ENCODE results near the gene NLRP10.

NLRP10 gene

DNA sequence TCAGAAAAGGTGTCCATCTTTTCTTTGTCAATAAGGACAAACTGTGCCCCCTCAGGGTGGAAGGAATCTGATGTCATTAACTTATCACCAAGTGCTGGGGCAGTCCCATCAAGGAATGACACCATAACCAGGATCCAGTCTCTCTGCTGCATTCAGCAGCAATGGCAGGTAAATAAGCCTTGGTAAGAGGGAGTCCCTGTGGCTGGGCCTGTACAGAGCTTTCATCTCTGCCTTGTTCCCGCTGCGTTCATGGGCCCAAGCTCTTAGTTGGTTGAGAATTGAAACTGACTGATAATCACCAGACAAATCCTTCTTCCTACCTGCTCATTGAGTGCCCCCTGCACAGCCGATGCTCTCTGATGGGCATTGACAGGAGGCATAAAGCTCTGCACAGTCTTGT, 44.6 kb upstream of the NLRP10 start:
- no peaks in the 10 kb centered on the region for H3K9me3 ChIP-seq (ENCODE audit: control insufficient read depth, low read length)
- H3K18ac ChIP-seq (ENCODE audit: low read depth in 1 of 2, low read length in 2 of 2), result no peak overlapping the region
- no peak overlapping the region for H3K9ac ChIP-seq (ENCODE audit: low read length)
- no peak overlapping the region for H4K8ac ChIP-seq (ENCODE audit: low read length)
- H3K79me1 ChIP-seq (replicated peaks; ENCODE audit: low read length, poor library complexity, severe bottlenecking), result no peaks in the 10 kb centered on the region
- no peak overlapping the region for H2AK5ac ChIP-seq (ENCODE audit: low read length, severe bottlenecking)
- no peak for DNase-seq
- H2BK5ac ChIP-seq (ENCODE audit: low read depth, low read length, poor library complexity, severe bottlenecking), result no peak overlapping the region
- H3K23ac ChIP-seq (ENCODE audit: low read length in 2 of 2), result no peak overlapping the region
- no peaks in the 10 kb centered on the region for H3K4me1 ChIP-seq (ENCODE audit: control insufficient read depth, insufficient read depth, low read depth, low read length)
- H3K14ac ChIP-seq (ENCODE audit: low read length in 2 of 2), result no peak overlapping the region
- H2BK12ac ChIP-seq (ENCODE audit: low read length in 2 of 2), result no peak overlapping the region
- peaks cover 0 to 18% of the 10 kb centered on the region in 2 experiments for H3K27me3 ChIP-seq (ENCODE audit: control insufficient read depth in 1 of 2, insufficient read depth in 1 of 2, low read length in 2 of 2)
- no peak overlapping the region for H3K27ac ChIP-seq (ENCODE audit: low read length, poor library complexity, severe bottlenecking)
- no peak overlapping the region for H4K91ac ChIP-seq (ENCODE audit: low read length)
- WGBS, result 90% methylated on average over 3 of the region's 3 CpGs
- H3K4me3 ChIP-seq (ENCODE audit: insufficient read depth in 1 of 2, low read depth in 1 of 2, low read length in 2 of 2), result no peak overlapping the region
- no peak overlapping the region for H2BK120ac ChIP-seq (ENCODE audit: low read depth, low read length)
- no peak overlapping the region for H3K4ac ChIP-seq (ENCODE audit: low read depth in 1 of 2, low read length in 2 of 2)
- no peak overlapping the region for H2AFZ ChIP-seq (ENCODE audit: low read depth, low read length)
- no peak overlapping the region for H3K4me2 ChIP-seq (ENCODE audit: low read length, poor library complexity, severe bottlenecking)
- H2BK15ac ChIP-seq (ENCODE audit: low read depth, poor library complexity, severe bottlenecking), result no peak overlapping the region
- H3K36me3 ChIP-seq (ENCODE audit: control insufficient read depth in 1 of 2, insufficient read depth in 2 of 2, low read depth in 1 of 2, low read length in 2 of 2), result no peaks in the 10 kb centered on the region

DNA sequence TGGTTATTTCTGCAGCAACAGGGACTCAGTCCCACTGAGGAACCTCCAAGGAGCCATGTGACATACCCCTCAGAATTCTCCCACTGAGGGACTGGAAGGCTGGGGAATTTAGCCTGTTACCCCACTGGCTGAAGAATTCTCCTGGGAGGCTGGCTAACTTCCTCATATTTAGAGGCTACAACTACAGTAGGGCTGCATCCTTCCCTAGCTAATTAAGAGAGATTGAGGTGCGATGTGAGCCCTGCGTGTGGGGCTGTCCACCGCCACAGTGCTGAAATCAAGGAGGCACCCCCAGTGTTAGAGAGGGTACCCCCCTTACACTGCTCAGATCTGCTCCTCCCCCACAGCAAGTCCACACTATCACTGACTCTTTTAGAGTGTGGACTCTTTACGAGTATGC, 43.0 kb upstream of the NLRP10 start:
- no peak for DNase-seq
- no peak overlapping the region for H3K9ac ChIP-seq (ENCODE audit: low read length)
- no peaks in the 10 kb centered on the region for H3K79me1 ChIP-seq (replicated peaks; ENCODE audit: low read length, poor library complexity, severe bottlenecking)
- no peaks in the 10 kb centered on the region for H3K9me3 ChIP-seq (ENCODE audit: control insufficient read depth, low read length)
- no peaks in the 10 kb centered on the region for H3K4me1 ChIP-seq (ENCODE audit: control insufficient read depth, insufficient read depth, low read depth, low read length)
- no peak overlapping the region for H4K8ac ChIP-seq (ENCODE audit: low read length)
- no peaks in the 10 kb centered on the region for H3K36me3 ChIP-seq (ENCODE audit: control insufficient read depth in 1 of 2, insufficient read depth in 2 of 2, low read depth in 1 of 2, low read length in 2 of 2)
- WGBS, result 77% methylated on average over 3 of the region's 4 CpGs
- H2BK5ac ChIP-seq (ENCODE audit: low read depth, low read length, poor library complexity, severe bottlenecking), result no peak overlapping the region
- no peak overlapping the region for H3K23ac ChIP-seq (ENCODE audit: low read length in 2 of 2)
- no peak overlapping the region for H3K27ac ChIP-seq (ENCODE audit: low read length, poor library complexity, severe bottlenecking)
- H2BK120ac ChIP-seq (ENCODE audit: low read depth, low read length), result no peak overlapping the region
- no peak overlapping the region for H3K18ac ChIP-seq (ENCODE audit: low read depth in 1 of 2, low read length in 2 of 2)
- H3K14ac ChIP-seq (ENCODE audit: low read length in 2 of 2), result no peak overlapping the region
- H2BK12ac ChIP-seq (ENCODE audit: low read length in 2 of 2), result no peak overlapping the region
- no peak overlapping the region for H2AFZ ChIP-seq (ENCODE audit: low read depth, low read length)
- no peak overlapping the region for H3K4ac ChIP-seq (ENCODE audit: low read depth in 1 of 2, low read length in 2 of 2)
- H3K4me2 ChIP-seq (ENCODE audit: low read length, poor library complexity, severe bottlenecking), result no peak overlapping the region
- no peak overlapping the region for H2BK15ac ChIP-seq (ENCODE audit: low read depth, poor library complexity, severe bottlenecking)
- H2AK5ac ChIP-seq (ENCODE audit: low read length, severe bottlenecking), result no peak overlapping the region
- H4K91ac ChIP-seq (ENCODE audit: low read length), result no peak overlapping the region
- H3K4me3 ChIP-seq (ENCODE audit: insufficient read depth in 1 of 2, low read depth in 1 of 2, low read length in 2 of 2), result no peak overlapping the region
- H3K27me3 ChIP-seq (ENCODE audit: control insufficient read depth in 1 of 2, insufficient read depth in 1 of 2, low read length in 2 of 2), result peaks cover 0 to 18% of the 10 kb centered on the region in 2 experiments

DNA sequence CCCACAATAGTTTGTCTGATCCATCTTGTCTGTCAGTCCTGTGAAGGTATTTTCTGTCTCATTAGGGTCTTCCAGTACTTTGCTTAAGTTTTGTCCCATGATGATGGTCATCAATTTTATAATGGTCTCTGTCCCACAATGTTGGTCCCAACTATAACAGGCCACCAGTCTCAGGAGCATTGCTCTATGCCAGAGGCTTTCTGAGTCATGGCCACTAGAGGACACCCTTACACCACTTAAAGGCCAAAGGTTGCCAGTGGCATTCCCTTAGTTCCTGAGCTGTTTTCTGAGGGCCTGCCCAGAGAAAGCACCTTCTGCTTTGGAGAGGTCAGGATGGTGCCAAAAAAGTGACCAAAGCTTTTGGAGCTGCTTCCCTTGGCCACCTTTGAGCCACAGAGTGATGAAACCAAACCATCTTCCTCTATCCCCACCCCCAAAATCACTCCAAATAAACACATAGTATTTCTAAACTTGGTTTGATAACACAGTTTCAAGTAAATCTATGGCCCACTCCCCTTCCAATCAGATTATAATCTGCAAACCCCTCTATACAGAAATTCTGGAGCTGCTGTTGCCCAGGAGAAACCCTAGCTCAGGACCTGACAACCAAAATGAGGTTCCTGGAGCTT, 41.2 kb upstream of the NLRP10 start:
- Histone ChIP-seq H2AFZ (ENCODE audit: low read depth, low read length) (no peak overlapping the region), H2BK5ac (ENCODE audit: low read depth, low read length, poor library complexity, severe bottlenecking) (no peak overlapping the region), H2BK15ac (ENCODE audit: low read depth, poor library complexity, severe bottlenecking) (no peak overlapping the region), H3K23ac (ENCODE audit: low read length in 2 of 2) (no peak overlapping the region), H3K27me3 (ENCODE audit: control insufficient read depth in 1 of 2, insufficient read depth in 1 of 2, low read length in 2 of 2) (peaks cover 0 to 18% of the 10 kb centered on the region in 2 experiments), H3K9ac (ENCODE audit: low read length) (no peak overlapping the region), H2BK12ac (ENCODE audit: low read length in 2 of 2) (no peak overlapping the region), H3K18ac (ENCODE audit: low read depth in 1 of 2, low read length in 2 of 2) (no peak overlapping the region), H4K91ac (ENCODE audit: low read length) (no peak overlapping the region), H3K4ac (ENCODE audit: low read depth in 1 of 2, low read length in 2 of 2) (no peak overlapping the region), H3K9me3 (ENCODE audit: control insufficient read depth, low read length) (no peaks in the 10 kb centered on the region), H4K8ac (ENCODE audit: low read length) (no peak overlapping the region), H2BK120ac (ENCODE audit: low read depth, low read length) (no peak overlapping the region), H3K14ac (ENCODE audit: low read length in 2 of 2) (no peak overlapping the region), H3K79me1 (replicated peaks; ENCODE audit: low read length, poor library complexity, severe bottlenecking) (no peaks in the 10 kb centered on the region), H2AK5ac (ENCODE audit: low read length, severe bottlenecking) (no peak overlapping the region), H3K4me2 (ENCODE audit: low read length, poor library complexity, severe bottlenecking) (no peak overlapping the region), H3K4me1 (ENCODE audit: control insufficient read depth, insufficient read depth, low read depth, low read length) (no peaks in the 10 kb centered on the region), H3K4me3 (ENCODE audit: insufficient read depth in 1 of 2, low read depth in 1 of 2, low read length in 2 of 2) (no peak overlapping the region), H3K36me3 (ENCODE audit: control insufficient read depth in 1 of 2, insufficient read depth in 2 of 2, low read depth in 1 of 2, low read length in 2 of 2) (no peaks in the 10 kb centered on the region), H3K27ac (ENCODE audit: low read length, poor library complexity, severe bottlenecking) (no peak overlapping the region)
- peak; percentile 74 for DNase-seq

DNA sequence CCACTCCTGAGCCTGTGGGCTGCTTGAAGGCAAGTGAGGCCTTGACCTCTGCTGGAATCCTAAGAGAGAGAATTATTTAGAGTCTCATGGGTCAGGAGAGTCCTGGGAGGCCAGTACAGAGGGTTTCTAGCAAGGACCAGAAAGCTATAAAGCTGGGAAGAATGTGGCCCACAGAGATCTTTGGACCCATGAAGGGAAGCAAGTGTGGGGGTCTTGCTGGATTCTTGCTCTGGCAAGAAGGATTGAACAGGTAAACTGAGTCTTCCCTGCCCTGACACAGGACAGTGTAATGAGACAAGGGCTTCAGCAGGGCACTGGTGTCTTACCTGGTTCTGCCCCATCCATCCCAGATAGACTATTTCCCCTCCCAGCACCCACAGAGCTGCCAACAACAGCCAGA, 40.3 kb upstream of the NLRP10 start:
- Histone ChIP-seq H2AK5ac (ENCODE audit: low read length, severe bottlenecking) (no peak overlapping the region), H3K4me3 (ENCODE audit: insufficient read depth in 1 of 2, low read depth in 1 of 2, low read length in 2 of 2) (no peak overlapping the region), H3K9ac (ENCODE audit: low read length) (no peak overlapping the region), H3K4ac (ENCODE audit: low read depth in 1 of 2, low read length in 2 of 2) (no peak overlapping the region), H2BK120ac (ENCODE audit: low read depth, low read length) (no peak overlapping the region), H4K8ac (ENCODE audit: low read length) (no peak overlapping the region), H3K27ac (ENCODE audit: low read length, poor library complexity, severe bottlenecking) (no peak overlapping the region), H2BK15ac (ENCODE audit: low read depth, poor library complexity, severe bottlenecking) (no peak overlapping the region), H3K4me2 (ENCODE audit: low read length, poor library complexity, severe bottlenecking) (no peak overlapping the region), H2AFZ (ENCODE audit: low read depth, low read length) (no peak overlapping the region), H3K27me3 (ENCODE audit: control insufficient read depth in 1 of 2, insufficient read depth in 1 of 2, low read length in 2 of 2) (peaks cover 0 to 14% of the 10 kb centered on the region in 2 experiments), H3K23ac (ENCODE audit: low read length in 2 of 2) (no peak overlapping the region), H3K14ac (ENCODE audit: low read length in 2 of 2) (no peak overlapping the region), H3K36me3 (ENCODE audit: control insufficient read depth in 1 of 2, insufficient read depth in 2 of 2, low read depth in 1 of 2, low read length in 2 of 2) (peaks cover 0 to under 1% of the 10 kb centered on the region in 2 experiments), H3K4me1 (ENCODE audit: control insufficient read depth, insufficient read depth, low read depth, low read length) (no peaks in the 10 kb centered on the region), H3K79me1 (replicated peaks; ENCODE audit: low read length, poor library complexity, severe bottlenecking) (no peaks in the 10 kb centered on the region), H2BK5ac (ENCODE audit: low read depth, low read length, poor library complexity, severe bottlenecking) (no peak overlapping the region), H2BK12ac (ENCODE audit: low read length in 2 of 2) (no peak overlapping the region), H3K9me3 (ENCODE audit: control insufficient read depth, low read length) (no peaks in the 10 kb centered on the region), H3K18ac (ENCODE audit: low read depth in 1 of 2, low read length in 2 of 2) (no peak overlapping the region), H4K91ac (ENCODE audit: low read length) (no peak overlapping the region)
- DNase-seq, result no peak
